Measurements from ENCODE around the gene TACR2.

DNA sequence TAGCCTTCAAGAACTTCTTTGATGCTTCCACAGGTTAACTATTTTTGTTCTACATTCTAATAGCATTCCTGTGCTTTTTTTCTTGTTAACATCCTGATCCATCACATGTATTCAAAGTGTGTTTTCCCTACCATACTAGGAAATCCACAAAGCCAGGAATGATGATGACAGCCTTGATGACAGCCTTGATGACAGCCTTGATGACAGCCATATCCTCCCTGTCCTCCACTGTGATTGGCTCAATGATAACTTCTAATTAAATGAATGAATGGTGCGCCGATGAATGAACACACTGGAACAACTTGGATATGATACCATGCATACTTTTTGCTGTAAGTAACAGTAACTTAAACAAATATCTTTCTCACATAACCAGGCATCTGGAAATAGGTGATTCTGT is 8.3 kb upstream of the TACR2 start:
- TF ChIP-seq, protein P1, sequence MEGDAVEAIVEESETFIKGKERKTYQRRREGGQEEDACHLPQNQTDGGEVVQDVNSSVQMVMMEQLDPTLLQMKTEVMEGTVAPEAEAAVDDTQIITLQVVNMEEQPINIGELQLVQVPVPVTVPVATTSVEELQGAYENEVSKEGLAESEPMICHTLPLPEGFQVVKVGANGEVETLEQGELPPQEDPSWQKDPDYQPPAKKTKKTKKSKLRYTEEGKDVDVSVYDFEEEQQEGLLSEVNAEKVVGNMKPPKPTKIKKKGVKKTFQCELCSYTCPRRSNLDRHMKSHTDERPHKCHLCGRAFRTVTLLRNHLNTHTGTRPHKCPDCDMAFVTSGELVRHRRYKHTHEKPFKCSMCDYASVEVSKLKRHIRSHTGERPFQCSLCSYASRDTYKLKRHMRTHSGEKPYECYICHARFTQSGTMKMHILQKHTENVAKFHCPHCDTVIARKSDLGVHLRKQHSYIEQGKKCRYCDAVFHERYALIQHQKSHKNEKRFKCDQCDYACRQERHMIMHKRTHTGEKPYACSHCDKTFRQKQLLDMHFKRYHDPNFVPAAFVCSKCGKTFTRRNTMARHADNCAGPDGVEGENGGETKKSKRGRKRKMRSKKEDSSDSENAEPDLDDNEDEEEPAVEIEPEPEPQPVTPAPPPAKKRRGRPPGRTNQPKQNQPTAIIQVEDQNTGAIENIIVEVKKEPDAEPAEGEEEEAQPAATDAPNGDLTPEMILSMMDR (IDR thresholded peaks at IDR 0.05; ENCODE audit: borderline replicate concordance, extremely low read depth, low read length, poor library complexity, severe bottlenecking): no peak
- no peak for TF ChIP-seq EZH2 (IDR thresholded peaks at IDR 0.05; ENCODE audit: borderline replicate concordance, low read depth, low read length, severe bottlenecking)

Data from DND-41 (cell line).